ENCODE data around the gene ERVFRD-1. TPM values are rescaled to one million over a fixed set of nuclear protein-coding genes. Genes with fewer than 3 reads are reported as not detected.

ERVFRD-1 gene
- total RNA-seq, 4 donors from 2014 or later = not detected

GRCh38 chr6:11053307-11053706 is 58.2 kb downstream of the ERVFRD-1 start:
- no peaks in the 10 kb centered on the region for H3K36me3 ChIP-seq
- in situ Hi-C loops (cut with MboI; ENCODE audit: low sequenced_read_pairs in 4 of 4) = loop anchor here in 1 of 4 donors (25.0 kb wide), 1 partner anchor 566 kb away; no protein-coding TSS in a partner anchor
- no peaks in the 10 kb centered on the region for H3K4me1 ChIP-seq
- TF ChIP-seq CTCF (IDR thresholded peaks at IDR 0.05 in 4 of 5, conservative IDR thresholded peaks at IDR 0.05 in 1 of 5) (no peak), POLR2A (IDR thresholded peaks at IDR 0.05) (no peak)
- H3K27me3 ChIP-seq = peaks cover under 1 to 7% (median 4%) of the 10 kb centered on the region in 3 donors
- ATAC-seq (no peak), DNase-seq (no peak)
- H3K27ac ChIP-seq = no peak overlapping the region
- no peak overlapping the region for H3K4me3 ChIP-seq
- H3K9me3 ChIP-seq = no peaks in the 10 kb centered on the region
- intact Hi-C loops (cut with DNase I; ENCODE audit: low total_unique reads) = no loop called here

Other genes with a start within 250 kb of the ERVFRD-1 start
- gene GCM2, start 229.7 kb downstream of the ERVFRD-1 start, total RNA-seq = not detected
- gene SYCP2L, start 224.7 kb downstream of the ERVFRD-1 start, total RNA-seq = under 1 TPM in 3 of 4 donors, not detected in 1; 0.07 to 0.82 (median 0.29) TPM
- gene ELOVL2, start 67.4 kb downstream of the ERVFRD-1 start, total RNA-seq = 1 to 10 TPM in 1 of 4 donors, under 1 TPM in 3; 0.07 to 1.1 (median 0.31) TPM
- gene SMIM13, start 17.9 kb downstream of the ERVFRD-1 start, total RNA-seq = 10 to 100 TPM in 3 of 4 donors, 1 to 10 TPM in 1; 9.9 to 12.8 (median 12.3) TPM
- 10 to 100 TPM; 19.8 to 49.4 (median 35.6) TPM for gene NEDD9, start 120.9 kb upstream of the ERVFRD-1 start, total RNA-seq

All from gastrocnemius medialis (tissue), 4 donors.